PFSK-1 (cell line): ENCODE data around the gene ZNF768. TPM values are rescaled to one million over a fixed set of nuclear protein-coding genes. Genes with fewer than 3 reads are reported as not detected.

Source experiments
- FOXP2 ChIP-seq: optimal IDR thresholded peaks from 2 replicates; pipeline ENCODE3; 2011; ENCODE audit warnings: borderline replicate concordance, control low read depth, inconsistent platforms; ENCODE audit not compliant: insufficient read depth; ENCODE audit errors: extremely low read length, extremely low read depth
- POLR2AphosphoS5 ChIP-seq: IDR thresholded peaks from 2 replicates; pipeline ENCODE4 v1.6.1; 2012; ENCODE audit warnings: low read depth, mild to moderate bottlenecking, control low read depth, low read length, moderate library complexity
- REST ChIP-seq, 2 experiments: IDR thresholded peaks; 2 replicates each; pipeline versions ENCODE4 v1.6.1 to v1.8.0; 2011 to 2012; ENCODE audit warnings: low read depth in 2 of 2, low read length in 2 of 2, control low read depth in 1 of 2, inconsistent platforms in 1 of 2, mild to moderate bottlenecking in 1 of 2, moderate library complexity in 1 of 2; ENCODE audit not compliant: insufficient read depth in 1 of 2
- SIN3A ChIP-seq: IDR thresholded peaks from 2 replicates; pipeline ENCODE4 v1.6.1; 2012; ENCODE audit warnings: mild to moderate bottlenecking, low read length, moderate library complexity, borderline replicate concordance; ENCODE audit not compliant: insufficient read depth
- TAF1 ChIP-seq: IDR thresholded peaks from 2 replicates; pipeline ENCODE4 v1.6.1; 2012; ENCODE audit warnings: low read length, control low read depth, borderline replicate concordance; ENCODE audit not compliant: insufficient read depth
- polyA plus RNA-seq: library from polyadenylated mRNA; unstranded; fragments of >200 nt; gene quantifications from one replicate; pipeline ENCODE4 v1.2.1, GENCODE V29; 2012; ENCODE audit warnings: low read depth, missing spikeins; ENCODE audit not compliant: insufficient read length

Gene ZNF768
- polyA plus RNA-seq = 111 TPM

GRCh38 chr16:30526137-30526822 is at the start of gene ZNF768:
Gene ZNF768, minus strand, starts transcription at chr16:30526566. Its CDS starts 153 bp downstream, at chr16:30526413.
- TF ChIP-seq SIN3A (no peak), REST (IDR thresholded peaks at IDR 0.05; ENCODE audit: insufficient read depth in 1 of 2, low read depth in 2 of 2, low read length in 2 of 2) (peak; percentile 57 to 87; a peak in 3 of 4 replicates)

- TF ChIP-seq REST (IDR thresholded peaks at IDR 0.05; ENCODE audit: insufficient read depth in 1 of 2, low read depth in 2 of 2, low read length in 2 of 2) (no peak), POLR2AphosphoS5 (no peak), FOXP2 (no peak), SIN3A (no peak), TAF1 (no peak)
Measured at GRCh38 chr16:30574678-30575077, 48.3 kb upstream of the ZNF768 start.

GRCh38 chr16:30571445-30572322 is 45.3 kb upstream of the ZNF768 start, which contains the start of gene ZNF688:
Gene ZNF688, minus strand, starts transcription at chr16:30571714. Its CDS starts 85 bp downstream, at chr16:30571629.
- TF ChIP-seq POLR2AphosphoS5 (peak; percentile 16), SIN3A (peak; percentile 73; the same call in 1 of the 2 replicates), TAF1 (peak; percentile 62; the same call in 1 of the 2 replicates), REST (IDR thresholded peaks at IDR 0.05; ENCODE audit: insufficient read depth in 1 of 2, low read depth in 2 of 2, low read length in 2 of 2) (peak in 1 of 2 experiments; percentile 35; a peak in 1 of 4 replicates), FOXP2 (no peak)

DNA sequence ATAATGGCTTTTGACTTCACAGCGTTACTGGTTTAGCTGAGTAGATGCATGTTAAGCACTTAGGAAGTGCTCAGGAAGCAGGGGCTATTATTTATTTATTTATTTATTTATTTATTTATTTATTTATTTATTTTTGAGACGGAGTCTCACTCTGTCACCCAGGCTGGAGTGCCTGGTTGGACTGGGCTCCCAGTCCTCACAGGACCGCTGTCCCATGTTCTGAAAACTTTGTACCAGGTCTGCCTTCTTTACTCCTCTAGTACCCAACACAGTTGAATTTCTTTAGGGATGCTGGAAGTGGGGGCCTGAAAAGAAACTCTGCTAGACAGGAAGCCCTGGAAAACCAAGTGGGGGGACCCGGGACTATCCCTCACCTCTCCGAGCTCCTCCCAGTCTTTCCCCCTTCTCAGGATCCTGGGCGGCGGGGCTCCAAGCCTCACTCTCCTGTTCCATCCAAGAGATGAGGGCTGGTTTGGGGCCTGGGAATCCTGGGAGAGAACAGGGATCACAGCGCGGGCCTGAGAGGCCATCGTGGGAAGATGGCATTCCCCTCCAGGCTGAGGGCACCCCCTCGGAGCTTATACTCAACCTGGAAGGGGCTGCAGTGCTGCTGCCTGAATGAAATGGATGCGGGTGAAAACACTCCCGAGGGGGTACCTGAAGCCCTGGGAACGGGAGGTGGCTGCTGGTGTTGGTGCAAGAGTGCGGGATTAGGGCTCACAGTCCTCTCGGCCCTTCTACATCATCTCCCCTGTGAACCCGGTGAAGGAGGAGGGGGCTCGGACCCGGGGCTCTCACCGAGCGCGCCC is 44.5 kb upstream of the ZNF768 start:
- TF ChIP-seq TAF1 (no peak), POLR2AphosphoS5 (no peak), FOXP2 (no peak), SIN3A (no peak), REST (IDR thresholded peaks at IDR 0.05; ENCODE audit: insufficient read depth in 1 of 2, low read depth in 2 of 2, low read length in 2 of 2) (peak; percentile 44 to 81; a peak in 3 of 4 replicates)
